ENCODE measurements around the gene RABL6. TPM values are rescaled to one million over a fixed set of nuclear protein-coding genes. Genes with fewer than 3 reads are reported as not detected.
A peak's percentile ranks its signal among the peaks of the same experiment; 100 is the strongest.

The RABL6 gene
- total and polyA plus RNA-seq, 5 donors from 2014 or later, result 9.4 to 63.6 (median 11.4) TPM

DNA sequence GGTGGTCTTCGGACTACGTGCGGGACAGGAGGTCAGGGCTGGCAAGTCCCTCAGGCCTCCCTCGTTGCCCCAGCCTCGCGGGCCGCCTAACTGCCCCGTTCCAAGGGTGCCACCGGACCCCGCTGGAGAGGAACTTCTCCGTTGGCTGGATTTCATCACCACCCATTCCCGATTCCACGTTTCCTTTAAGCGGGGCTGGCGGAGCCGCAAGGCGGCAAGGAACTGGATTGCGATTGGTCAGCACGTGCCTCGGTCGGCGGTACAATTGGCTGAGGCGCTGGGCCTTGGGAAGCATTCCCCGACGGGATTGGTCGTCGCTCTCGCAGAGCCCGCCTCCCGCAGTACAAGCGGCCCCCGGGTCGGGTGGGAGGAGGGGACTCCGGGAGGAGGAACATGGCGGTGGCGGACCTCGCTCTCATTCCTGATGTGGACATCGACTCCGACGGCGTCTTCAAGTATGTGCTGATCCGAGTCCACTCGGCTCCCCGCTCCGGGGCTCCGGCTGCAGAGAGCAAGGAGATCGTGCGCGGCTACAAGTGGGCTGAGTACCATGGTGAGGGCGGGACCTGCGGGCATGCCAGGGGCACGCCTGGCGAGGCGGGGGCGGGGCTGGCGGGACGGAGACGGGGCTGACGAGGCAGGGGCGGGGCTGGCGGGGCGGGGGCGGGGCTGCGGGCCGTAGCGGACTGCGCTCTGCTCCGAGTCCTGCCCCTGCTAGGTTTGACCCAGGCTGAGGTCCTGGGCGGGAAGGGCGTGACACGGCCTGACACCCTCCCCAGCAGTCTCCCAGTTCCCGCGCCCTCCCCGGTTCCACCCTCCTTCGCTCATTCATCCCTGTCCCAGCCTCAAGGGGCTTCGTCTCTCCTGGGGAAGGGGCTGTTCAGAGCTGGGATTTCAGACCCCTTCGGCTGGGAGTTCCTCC lies 41.6 kb downstream of the RABL6 start, which contains the start of gene PHPT1:
Gene PHPT1, plus strand, starts transcription at position 372 of the 922 bp plus-strand sequence. Its CDS starts 22 bp downstream, at position 394.
- peaks cover 49% of the 10 kb centered on the region for H3K4me1 ChIP-seq (ENCODE audit: control insufficient read depth, insufficient read depth, low read length, poor library complexity, severe bottlenecking)
- Mint-ChIP-seq H3K4me3 (peak within 1 kb of the TSS; percentile 92 to 100 (median 94)), H3K27me3 (peaks cover 23% of the 10 kb centered on the region)

DNA sequence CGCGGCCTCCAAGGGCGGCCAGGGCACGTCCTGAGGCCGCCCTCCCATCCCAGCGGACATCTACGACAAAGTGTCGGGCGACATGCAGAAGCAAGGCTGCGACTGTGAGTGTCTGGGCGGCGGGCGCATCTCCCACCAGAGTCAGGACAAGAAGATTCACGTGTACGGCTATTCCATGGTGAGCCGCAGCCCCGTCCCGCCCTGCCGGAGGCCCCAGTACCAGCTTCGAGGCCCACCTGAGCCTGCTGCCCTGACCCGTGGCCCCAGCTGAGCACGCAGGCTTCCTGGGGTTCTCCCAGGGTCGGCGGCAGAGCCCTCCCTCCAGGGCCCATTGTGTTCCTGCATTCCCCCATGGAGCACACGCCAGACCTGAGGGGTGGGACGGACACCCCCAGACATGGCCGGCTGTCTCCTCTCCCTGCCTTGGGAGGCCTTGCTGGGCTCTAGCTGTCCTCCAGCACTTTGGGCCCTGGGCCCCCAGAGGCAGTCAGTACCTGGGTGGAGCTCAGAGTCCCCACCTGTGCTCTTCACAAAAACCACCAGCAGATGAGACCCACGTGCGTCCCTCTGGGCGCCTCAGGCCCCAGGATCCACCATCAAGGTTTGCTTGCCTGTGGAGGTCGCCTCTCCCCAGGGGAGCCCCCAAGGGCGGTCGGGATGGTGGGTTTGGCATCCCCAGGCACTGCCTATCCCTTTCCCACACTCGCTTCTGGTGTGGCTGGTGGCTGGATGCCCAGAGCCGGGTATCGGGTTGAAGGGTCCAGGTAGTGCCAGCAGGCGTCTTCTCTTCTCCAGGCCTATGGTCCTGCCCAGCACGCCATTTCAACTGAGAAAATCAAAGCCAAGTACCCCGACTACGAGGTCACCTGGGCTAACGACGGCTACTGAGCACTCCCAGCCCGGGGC lies 42.5 kb downstream of the RABL6 start:
- peaks cover 0 to 24% (median 3%) of the 10 kb centered on the region in 4 donors for H3K4me1 Mint-ChIP-seq
- peaks cover 44% of the 10 kb centered on the region for H3K4me1 ChIP-seq (ENCODE audit: control insufficient read depth, insufficient read depth, low read length, poor library complexity, severe bottlenecking)
- peak overlapping the region; percentile 82 to 100 (median 88) for H3K4me3 Mint-ChIP-seq
- DNase-seq (no peak), ATAC-seq (ENCODE audit: low read depth in 2 of 2) (no peak)
- H3K9me3 Mint-ChIP-seq, result peaks cover 0 to 2% (median 0%) of the 10 kb centered on the region in 7 donors
- no peaks in the 10 kb centered on the region for H3K27me3 ChIP-seq (ENCODE audit: control insufficient read depth, insufficient read depth, low read length)
- no peaks in the 10 kb centered on the region for H3K9me3 ChIP-seq (ENCODE audit: control insufficient read depth in 2 of 2, low read length in 2 of 2)
- H3K27ac Mint-ChIP-seq, result peak overlapping the region in 1 of 3 donors; percentile 56
- peaks cover 21% of the 10 kb centered on the region for H3K27me3 Mint-ChIP-seq
- no peaks in the 10 kb centered on the region for H3K36me3 Mint-ChIP-seq
- no peak overlapping the region for H3K4me3 ChIP-seq (ENCODE audit: low read depth, low read length)
- H3K36me3 ChIP-seq (ENCODE audit: control insufficient read depth, insufficient read depth, low read length), result no peaks in the 10 kb centered on the region
- H3K27ac ChIP-seq (ENCODE audit: insufficient read depth, low read length, poor library complexity, severe bottlenecking), result peak overlapping the region; percentile 33

More for the DNA sequence above, 41.6 kb downstream of the RABL6 start, which contains the start of gene PHPT1:
- Mint-ChIP-seq H3K27ac (peak within 1 kb of the TSS; percentile 56 to 76 (median 75)), H3K36me3 (no peaks in the 10 kb centered on the region), H3K9me3 (peaks cover 0 to 2% (median 0%) of the 10 kb centered on the region in 7 donors), H3K4me1 (peaks cover 0 to 26% (median 3%) of the 10 kb centered on the region in 4 donors)
- DNase-seq, result peak; percentile 93 to 99 (median 98)
- ATAC-seq (ENCODE audit: low read depth in 2 of 2), result peak; percentile 93
- Histone ChIP-seq H3K36me3 (ENCODE audit: control insufficient read depth, insufficient read depth, low read length) (no peaks in the 10 kb centered on the region), H3K27ac (ENCODE audit: insufficient read depth, low read length, poor library complexity, severe bottlenecking) (peak within 1 kb of the TSS; percentile 73), H3K27me3 (ENCODE audit: control insufficient read depth, insufficient read depth, low read length) (no peaks in the 10 kb centered on the region), H3K4me3 (ENCODE audit: low read depth, low read length) (peak within 1 kb of the TSS; percentile 59), H3K9me3 (ENCODE audit: control insufficient read depth in 2 of 2, low read length in 2 of 2) (no peaks in the 10 kb centered on the region)

DNA sequence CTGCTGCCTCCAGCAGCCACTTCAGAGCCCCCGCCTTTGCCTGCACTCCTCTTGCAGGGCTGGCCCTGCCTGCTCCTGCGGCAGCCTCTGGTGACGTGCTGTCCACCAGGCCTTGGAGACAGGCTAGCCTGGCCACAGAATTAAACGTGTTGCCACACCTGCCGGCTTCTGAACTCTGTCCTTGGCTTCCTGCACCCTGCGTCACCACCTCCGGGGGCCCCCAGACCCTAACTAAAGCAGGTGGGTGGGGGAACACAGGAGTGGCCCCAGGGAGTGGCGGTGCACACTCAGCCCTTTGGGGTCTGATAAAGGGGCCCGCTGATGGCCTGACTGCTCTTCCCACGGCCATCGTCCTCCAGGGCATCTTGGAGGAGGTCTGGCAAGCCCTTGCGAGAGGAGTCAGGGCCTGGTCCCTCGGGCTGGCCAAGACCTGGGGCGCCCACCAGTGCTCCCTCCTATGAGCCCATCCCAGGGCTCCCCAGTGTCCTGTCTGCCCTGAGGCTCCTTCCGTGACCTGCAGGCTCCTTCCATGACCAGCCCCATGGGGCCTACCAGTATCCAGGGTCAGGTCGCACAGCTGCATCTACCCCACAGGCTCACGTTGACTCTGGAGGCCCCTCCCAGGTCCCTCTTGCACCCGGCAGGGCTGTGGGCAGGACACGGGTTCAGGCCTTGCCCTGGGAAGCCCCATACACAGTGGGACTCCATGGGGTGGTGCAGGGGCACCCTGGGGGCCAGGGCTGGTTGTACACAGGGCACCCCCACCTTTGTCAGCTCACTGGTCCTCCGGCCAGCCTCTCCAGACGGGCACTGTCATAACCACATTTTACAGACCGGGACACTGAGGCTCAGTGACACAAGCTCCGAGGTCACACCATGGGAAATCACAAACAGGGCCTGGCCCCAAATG lies 43.4 kb downstream of the RABL6 start:
- ATAC-seq (ENCODE audit: low read depth in 2 of 2) (no peak), DNase-seq (no peak)
- Mint-ChIP-seq H3K9me3 (peaks cover 0 to 2% (median 0%) of the 10 kb centered on the region in 7 donors), H3K27me3 (peaks cover 18% of the 10 kb centered on the region), H3K27ac (no peak overlapping the region), H3K4me3 (peak overlapping the region in 3 of 4 donors; percentile 49 to 78 (median 61)), H3K4me1 (peaks cover 0 to 23% (median 3%) of the 10 kb centered on the region in 4 donors), H3K36me3 (no peaks in the 10 kb centered on the region)
- H3K4me3 ChIP-seq (ENCODE audit: low read depth, low read length), result no peak overlapping the region
- H3K4me1 ChIP-seq (ENCODE audit: control insufficient read depth, insufficient read depth, low read length, poor library complexity, severe bottlenecking), result peaks cover 35% of the 10 kb centered on the region
- H3K27me3 ChIP-seq (ENCODE audit: control insufficient read depth, insufficient read depth, low read length), result no peaks in the 10 kb centered on the region
- no peaks in the 10 kb centered on the region for H3K9me3 ChIP-seq (ENCODE audit: control insufficient read depth in 2 of 2, low read length in 2 of 2)
- H3K27ac ChIP-seq (ENCODE audit: insufficient read depth, low read length, poor library complexity, severe bottlenecking), result no peak overlapping the region
- H3K36me3 ChIP-seq (ENCODE audit: control insufficient read depth, insufficient read depth, low read length), result no peaks in the 10 kb centered on the region

DNA sequence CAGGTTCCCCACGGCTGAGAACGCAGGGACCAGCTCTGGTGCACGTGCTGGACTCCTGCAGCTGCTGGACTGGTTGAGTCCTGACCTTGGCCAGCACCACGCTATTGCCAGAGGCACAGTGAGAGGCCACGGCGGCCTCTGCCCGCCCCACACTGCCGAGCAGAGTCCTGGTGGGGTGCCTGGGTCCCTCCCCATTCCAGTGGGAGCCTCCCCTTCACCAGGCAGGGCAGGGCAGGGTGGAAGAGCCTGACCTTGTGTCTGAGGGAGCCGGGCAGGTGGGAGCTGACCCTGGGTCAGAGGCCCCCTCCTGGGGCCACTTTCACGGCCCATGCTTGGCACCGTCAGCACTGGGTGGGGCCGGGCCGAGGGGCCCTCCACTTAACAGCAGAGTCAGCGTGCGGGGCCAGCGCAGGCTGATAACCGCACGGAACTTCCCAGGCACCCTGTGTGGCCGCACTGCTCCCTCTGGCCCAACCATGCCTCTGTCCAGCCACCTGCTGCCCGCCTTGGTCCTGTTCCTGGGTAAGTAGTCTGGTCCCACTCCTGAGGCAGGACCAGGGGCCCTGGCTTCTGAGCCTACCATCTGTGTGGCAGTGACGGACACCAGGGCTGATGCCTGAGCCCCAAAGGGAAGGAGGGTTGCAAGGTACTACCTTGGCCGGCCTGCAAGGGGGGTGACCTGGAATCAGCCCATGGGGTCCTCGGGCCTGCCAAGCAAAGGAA lies 44.4 kb downstream of the RABL6 start, which contains the start of gene MAMDC4:
Gene MAMDC4, plus strand, starts transcription at position 406 of the 723 bp plus-strand sequence. Its CDS starts 71 bp downstream, at position 477.
- no peaks in the 10 kb centered on the region for H3K27me3 ChIP-seq (ENCODE audit: control insufficient read depth, insufficient read depth, low read length)
- H3K9me3 Mint-ChIP-seq, result peaks cover 0 to 2% (median 0%) of the 10 kb centered on the region in 7 donors
- no peaks in the 10 kb centered on the region for H3K36me3 ChIP-seq (ENCODE audit: control insufficient read depth, insufficient read depth, low read length)
- ATAC-seq (ENCODE audit: low read depth in 2 of 2), result no peak
- no peak within 1 kb of the TSS for H3K27ac Mint-ChIP-seq
- H3K4me3 ChIP-seq (ENCODE audit: low read depth, low read length), result no peak within 1 kb of the TSS
- no peaks in the 10 kb centered on the region for H3K36me3 Mint-ChIP-seq
- no peaks in the 10 kb centered on the region for H3K9me3 ChIP-seq (ENCODE audit: control insufficient read depth in 2 of 2, low read length in 2 of 2)
- H3K4me3 Mint-ChIP-seq, result peak within 1 kb of the TSS in 2 of 4 donors; percentile 49 to 78
- no peak for DNase-seq
- peaks cover 0 to 17% (median 3%) of the 10 kb centered on the region in 4 donors for H3K4me1 Mint-ChIP-seq
- peaks cover 26% of the 10 kb centered on the region for H3K4me1 ChIP-seq (ENCODE audit: control insufficient read depth, insufficient read depth, low read length, poor library complexity, severe bottlenecking)
- no peak within 1 kb of the TSS for H3K27ac ChIP-seq (ENCODE audit: insufficient read depth, low read length, poor library complexity, severe bottlenecking)
- peaks cover 15% of the 10 kb centered on the region for H3K27me3 Mint-ChIP-seq

DNA sequence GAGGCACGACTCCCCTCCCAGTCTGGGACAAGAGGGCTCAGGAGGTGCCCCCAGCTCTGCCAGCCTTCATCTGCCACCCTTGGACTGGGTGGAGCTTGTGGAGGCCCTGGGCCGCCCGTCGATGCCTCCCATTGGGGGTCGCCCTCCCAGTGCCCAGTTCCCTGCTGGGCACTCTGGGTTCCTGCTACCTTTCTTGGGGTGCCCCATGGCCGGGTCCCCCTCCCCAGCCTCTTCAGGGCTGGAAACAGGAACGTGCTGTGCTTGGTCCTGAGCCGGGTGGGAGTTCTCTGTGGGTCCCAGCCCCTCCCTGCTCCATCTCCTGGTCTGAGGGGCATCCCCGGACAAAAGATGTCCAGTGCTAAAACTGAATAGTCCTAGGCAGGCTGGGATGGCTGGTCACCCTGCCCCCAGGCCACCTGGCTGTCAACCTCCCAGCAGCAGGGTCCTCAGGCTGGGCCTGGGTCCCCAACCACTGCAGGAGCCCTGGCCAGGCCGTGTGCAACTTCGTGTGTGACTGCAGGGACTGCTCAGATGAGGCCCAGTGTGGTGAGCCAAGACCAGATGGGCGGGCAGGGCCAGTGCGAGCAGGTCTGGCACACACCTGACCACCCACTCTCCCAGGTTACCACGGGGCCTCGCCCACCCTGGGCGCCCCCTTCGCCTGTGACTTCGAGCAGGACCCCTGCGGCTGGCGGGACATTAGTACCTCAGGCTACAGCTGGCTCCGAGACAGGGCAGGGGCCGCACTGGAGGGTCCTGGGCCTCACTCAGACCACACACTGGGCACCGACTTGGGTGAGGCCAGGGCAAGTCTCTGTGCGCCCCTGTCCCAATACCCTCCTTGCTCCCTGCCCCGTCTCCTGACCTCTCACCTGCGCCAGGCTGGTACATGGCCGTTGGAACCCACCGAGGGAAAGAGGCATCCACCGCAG lies 45.2 kb downstream of the RABL6 start:
- Histone ChIP-seq H3K27me3 (ENCODE audit: control insufficient read depth, insufficient read depth, low read length) (no peaks in the 10 kb centered on the region), H3K36me3 (ENCODE audit: control insufficient read depth, insufficient read depth, low read length) (no peaks in the 10 kb centered on the region), H3K27ac (ENCODE audit: insufficient read depth, low read length, poor library complexity, severe bottlenecking) (no peak overlapping the region), H3K9me3 (ENCODE audit: control insufficient read depth in 2 of 2, low read length in 2 of 2) (no peaks in the 10 kb centered on the region), H3K4me3 (ENCODE audit: low read depth, low read length) (no peak overlapping the region), H3K4me1 (ENCODE audit: control insufficient read depth, insufficient read depth, low read length, poor library complexity, severe bottlenecking) (peaks cover 18% of the 10 kb centered on the region)
- Mint-ChIP-seq H3K27me3 (peaks cover 8% of the 10 kb centered on the region), H3K4me3 (peak overlapping the region in 1 of 4 donors; percentile 49), H3K9me3 (peaks cover 0 to 2% (median 0%) of the 10 kb centered on the region in 7 donors), H3K36me3 (no peaks in the 10 kb centered on the region), H3K4me1 (peaks cover 0 to 11% (median 3%) of the 10 kb centered on the region in 4 donors), H3K27ac (no peak overlapping the region)
- DNase-seq (no peak), ATAC-seq (ENCODE audit: low read depth in 2 of 2) (no peak)

DNA sequence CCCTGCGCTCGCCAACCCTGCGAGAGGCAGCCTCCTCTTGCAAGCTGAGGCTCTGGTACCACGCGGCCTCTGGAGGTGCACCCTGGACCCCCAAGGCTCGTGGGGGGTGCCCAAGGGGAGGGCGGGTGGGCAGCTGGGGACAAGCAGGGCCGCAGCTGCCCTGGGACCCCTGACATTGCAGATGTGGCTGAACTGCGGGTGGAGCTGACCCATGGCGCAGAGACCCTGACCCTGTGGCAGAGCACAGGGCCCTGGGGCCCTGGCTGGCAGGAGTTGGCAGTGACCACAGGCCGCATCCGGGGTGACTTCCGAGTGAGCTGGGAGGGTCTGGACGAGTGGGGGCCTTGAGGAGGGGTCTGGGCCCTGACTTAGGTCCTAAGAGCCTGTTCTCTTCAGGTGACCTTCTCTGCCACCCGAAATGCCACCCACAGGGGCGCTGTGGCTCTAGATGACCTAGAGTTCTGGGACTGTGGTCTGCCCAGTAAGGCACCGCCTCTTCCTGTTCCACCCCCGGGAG lies 45.9 kb downstream of the RABL6 start:
- no peaks in the 10 kb centered on the region for H3K36me3 Mint-ChIP-seq
- peak overlapping the region in 1 of 4 donors; percentile 21 for H3K4me3 Mint-ChIP-seq
- H3K4me1 ChIP-seq (ENCODE audit: control insufficient read depth, insufficient read depth, low read length, poor library complexity, severe bottlenecking), result peaks cover 11% of the 10 kb centered on the region
- no peaks in the 10 kb centered on the region for H3K9me3 ChIP-seq (ENCODE audit: control insufficient read depth in 2 of 2, low read length in 2 of 2)
- no peak for ATAC-seq (ENCODE audit: low read depth in 2 of 2)
- no peak overlapping the region for H3K27ac Mint-ChIP-seq
- no peak overlapping the region for H3K27ac ChIP-seq (ENCODE audit: insufficient read depth, low read length, poor library complexity, severe bottlenecking)
- H3K4me1 Mint-ChIP-seq, result peaks cover 0 to 9% (median 3%) of the 10 kb centered on the region in 4 donors
- H3K27me3 ChIP-seq (ENCODE audit: control insufficient read depth, insufficient read depth, low read length), result no peaks in the 10 kb centered on the region
- H3K4me3 ChIP-seq (ENCODE audit: low read depth, low read length), result no peak overlapping the region
- H3K9me3 Mint-ChIP-seq, result peaks cover 0 to 2% (median 0%) of the 10 kb centered on the region in 7 donors
- H3K27me3 Mint-ChIP-seq, result peaks cover 8% of the 10 kb centered on the region
- H3K36me3 ChIP-seq (ENCODE audit: control insufficient read depth, insufficient read depth, low read length), result no peaks in the 10 kb centered on the region
- DNase-seq, result no peak

Measured in CD4-positive, CD25-positive, alpha-beta regulatory T cell (primary cell).